MCF 10A (cell line): ENCODE data around the gene MSI1. TPM values are rescaled to one million over a fixed set of nuclear protein-coding genes. Genes with fewer than 3 reads are reported as not detected.

ENCODE experiments used
- BruUV-seq: library from RNA; stranded (reverse); fragments of 400-500 nt; replicated peaks from 2 replicates; lab custom pipeline; 2021; lab: Mats Ljungman, UMichigan
- CTCF ChIA-PET: fragments of 300-600 bp; sonication (Branson Sonifier 250); formaldehyde crosslinking; extraction: SDS; loops from one replicate; lab custom pipeline; 2021; ENCODE audit warnings: antibody characterized with exemption, inconsistent platforms; lab: Yijun Ruan, JAX
- POLR2A ChIA-PET: fragments of 300-600, 350-650 bp; sonication (Branson Sonifier 250); formaldehyde crosslinking; extraction: SDS; loops from one replicate; lab custom pipeline; 2020; ENCODE audit warnings: antibody characterized with exemption, inconsistent platforms; lab: Yijun Ruan, JAX
- DNase-seq: peaks from one replicate; pipeline ENCODE4 v3.0.0-alpha.2; 2018; ENCODE audit not compliant: unreplicated experiment
- H3K27ac Mint-ChIP-seq: one replicate; pipeline ENCODE4 v1.8.0; 2022; ENCODE audit warnings: mild to moderate bottlenecking, low read depth, mixed read lengths; ENCODE audit not compliant: unreplicated experiment
- H3K27me3 Mint-ChIP-seq: one replicate; pipeline ENCODE4 v1.8.0; 2022; ENCODE audit warnings: mixed read lengths; ENCODE audit not compliant: insufficient read depth, unreplicated experiment
- H3K36me3 Mint-ChIP-seq: one replicate; pipeline ENCODE4 v1.8.0; 2022; ENCODE audit warnings: mild to moderate bottlenecking, moderate library complexity, mixed read lengths; ENCODE audit not compliant: insufficient read depth, unreplicated experiment
- H3K4me1 Mint-ChIP-seq: one replicate; pipeline ENCODE4 v1.8.0; 2022; ENCODE audit warnings: mixed read lengths; ENCODE audit not compliant: insufficient read depth, unreplicated experiment
- H3K4me3 Mint-ChIP-seq: one replicate; pipeline ENCODE4 v1.8.0; 2022; ENCODE audit warnings: mild to moderate bottlenecking, moderate library complexity, mixed read lengths; ENCODE audit not compliant: unreplicated experiment
- H3K9me3 Mint-ChIP-seq: one replicate; pipeline ENCODE4 v1.8.0; 2022; ENCODE audit warnings: mixed read lengths; ENCODE audit not compliant: unreplicated experiment
- intact Hi-C: fragments of 100-400 bp; cut with micrococcal nuclease; formaldehyde crosslinking; loops from 2 replicates; pipeline ENCODE4 v1.14.1; 2022
- total RNA-seq: library from RNA; stranded (reverse); gene quantifications from 2 replicates; pipeline ENCODE4 v1.2.3, GENCODE V29; 2022
- TF ChIP-seq, protein P1 (sequence below): fragments of 200-600 bp; IDR thresholded peaks from one replicate; pipeline ENCODE4 v1.8.0; 2022; ENCODE audit warnings: antibody characterized with exemption, mild to moderate bottlenecking; ENCODE audit not compliant: unreplicated experiment

Gene MSI1
- total RNA-seq, 1 experiment from 2014 or later, result not detected

DNA sequence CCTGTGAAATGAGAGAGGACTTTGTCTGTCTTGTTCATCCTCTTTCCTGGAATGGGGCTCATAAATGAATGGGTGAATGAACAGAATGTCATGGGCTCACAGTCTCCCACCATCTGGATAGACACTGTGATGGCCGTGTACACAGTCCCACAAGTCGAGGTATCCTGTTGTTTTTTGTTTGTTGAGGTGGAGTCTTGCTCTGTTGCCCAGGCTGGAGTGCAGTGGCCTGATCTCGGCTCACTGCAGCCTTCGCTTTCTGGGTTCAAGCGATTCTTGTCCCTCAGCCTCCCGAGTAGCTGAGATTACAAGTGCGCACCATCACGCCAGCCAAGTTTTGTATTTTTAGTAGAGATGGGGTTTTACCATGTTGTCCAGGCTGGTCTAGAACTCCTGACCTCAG lies 25.3 kb downstream of the MSI1 start:
- no TSS peak for BruUV-seq
- no peaks in the 10 kb centered on the region for H3K4me1 Mint-ChIP-seq
- H3K4me3 Mint-ChIP-seq, result no peak overlapping the region
- no peak overlapping the region for H3K27ac Mint-ChIP-seq
- H3K36me3 Mint-ChIP-seq, result no peaks in the 10 kb centered on the region
- CTCF ChIA-PET, result no interaction called here
- peaks cover under 1% of the 10 kb centered on the region for H3K27me3 Mint-ChIP-seq
- DNase-seq, result no peak
- intact Hi-C loops, result no loop called here
- TF ChIP-seq, protein P1, sequence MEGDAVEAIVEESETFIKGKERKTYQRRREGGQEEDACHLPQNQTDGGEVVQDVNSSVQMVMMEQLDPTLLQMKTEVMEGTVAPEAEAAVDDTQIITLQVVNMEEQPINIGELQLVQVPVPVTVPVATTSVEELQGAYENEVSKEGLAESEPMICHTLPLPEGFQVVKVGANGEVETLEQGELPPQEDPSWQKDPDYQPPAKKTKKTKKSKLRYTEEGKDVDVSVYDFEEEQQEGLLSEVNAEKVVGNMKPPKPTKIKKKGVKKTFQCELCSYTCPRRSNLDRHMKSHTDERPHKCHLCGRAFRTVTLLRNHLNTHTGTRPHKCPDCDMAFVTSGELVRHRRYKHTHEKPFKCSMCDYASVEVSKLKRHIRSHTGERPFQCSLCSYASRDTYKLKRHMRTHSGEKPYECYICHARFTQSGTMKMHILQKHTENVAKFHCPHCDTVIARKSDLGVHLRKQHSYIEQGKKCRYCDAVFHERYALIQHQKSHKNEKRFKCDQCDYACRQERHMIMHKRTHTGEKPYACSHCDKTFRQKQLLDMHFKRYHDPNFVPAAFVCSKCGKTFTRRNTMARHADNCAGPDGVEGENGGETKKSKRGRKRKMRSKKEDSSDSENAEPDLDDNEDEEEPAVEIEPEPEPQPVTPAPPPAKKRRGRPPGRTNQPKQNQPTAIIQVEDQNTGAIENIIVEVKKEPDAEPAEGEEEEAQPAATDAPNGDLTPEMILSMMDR, result no peak
- no peaks in the 10 kb centered on the region for H3K9me3 Mint-ChIP-seq
- POLR2A ChIA-PET, result interaction anchor here (1.4 kb wide), 1 partner anchor 21 kb away, joined by 4 read pairs; no protein-coding TSS in a partner anchor

DNA sequence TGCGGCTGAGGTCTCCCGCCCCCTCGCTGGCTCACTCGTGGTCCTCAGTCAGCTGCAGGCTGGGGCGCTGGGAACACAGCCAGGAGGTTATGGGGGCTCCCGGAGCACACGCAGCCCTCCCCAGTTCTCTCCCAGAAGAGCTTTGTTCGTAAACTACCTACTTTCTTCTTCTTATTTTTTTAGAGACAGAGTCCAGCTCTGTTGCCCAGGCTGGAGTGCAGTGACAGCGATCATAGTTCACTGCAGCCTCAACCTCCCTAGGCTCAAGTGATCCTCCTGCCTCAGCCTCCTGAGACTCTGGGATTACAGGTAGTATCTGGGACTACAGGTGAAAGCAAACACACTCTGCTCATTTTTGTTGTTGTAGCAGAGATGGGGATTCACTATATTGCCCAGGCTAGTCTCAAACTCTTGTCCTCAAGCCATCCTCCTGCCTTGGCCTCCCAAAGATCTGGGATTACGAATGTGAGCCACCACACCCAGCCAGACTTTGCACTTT lies 25.9 kb downstream of the MSI1 start:
- Mint-ChIP-seq H3K36me3 (no peaks in the 10 kb centered on the region), H3K4me3 (no peak overlapping the region), H3K27me3 (peaks cover 6% of the 10 kb centered on the region), H3K4me1 (no peaks in the 10 kb centered on the region), H3K9me3 (no peaks in the 10 kb centered on the region), H3K27ac (no peak overlapping the region)
- no peak for DNase-seq
- intact Hi-C loops, result no loop called here
- ChIA-PET POLR2A (no interaction called here), CTCF (no interaction called here)
- BruUV-seq, result no TSS peak
- TF ChIP-seq, protein P1, result no peak

DNA sequence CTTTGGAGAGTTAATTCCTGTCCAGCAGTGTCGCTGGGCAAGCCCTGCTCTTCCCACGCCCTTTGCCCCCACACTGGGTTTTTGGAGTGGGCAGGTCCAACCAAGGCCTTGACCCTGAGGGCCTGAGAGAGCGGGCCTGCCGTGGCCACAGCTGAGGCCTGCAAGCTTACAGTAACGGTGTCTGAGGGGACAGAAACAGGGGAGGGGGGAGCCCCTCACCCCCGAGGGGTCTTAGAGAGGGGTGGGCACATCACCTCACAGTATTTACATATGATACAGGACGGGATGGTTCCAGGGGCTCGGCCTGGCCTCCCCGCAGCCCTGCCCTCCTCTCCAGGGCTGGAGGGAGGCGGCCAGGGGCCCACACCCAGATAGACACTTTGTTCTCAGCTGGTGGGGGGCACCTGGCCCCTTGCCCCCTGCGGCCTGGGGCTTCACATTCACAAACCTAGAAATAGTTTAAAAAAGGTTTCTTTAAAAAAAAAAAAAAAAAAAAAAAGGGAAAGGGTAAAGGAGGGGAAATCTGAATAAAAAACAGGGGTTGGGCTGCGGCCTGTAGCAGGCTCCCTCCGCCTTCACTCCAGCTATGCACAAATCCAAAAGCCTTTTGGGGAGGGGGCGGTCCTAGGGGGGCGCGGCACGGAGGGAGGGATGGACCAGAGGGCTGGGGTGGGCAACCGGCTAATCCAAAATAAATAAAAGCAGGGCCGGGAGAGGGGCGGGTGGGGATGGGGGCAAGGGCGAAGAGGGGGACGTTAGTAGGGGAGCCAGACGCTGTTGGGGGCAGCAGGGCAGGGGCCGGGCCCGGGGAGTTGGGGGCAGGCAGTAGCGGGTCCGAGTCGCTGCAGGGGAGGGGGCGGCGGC lies 26.6 kb downstream of the MSI1 start:
- TF ChIP-seq, protein P1, result no peak
- no peak for DNase-seq
- H3K9me3 Mint-ChIP-seq, result peaks cover 6% of the 10 kb centered on the region
- POLR2A ChIA-PET, result no interaction called here
- no peaks in the 10 kb centered on the region for H3K4me1 Mint-ChIP-seq
- no TSS peak for BruUV-seq
- H3K36me3 Mint-ChIP-seq, result no peaks in the 10 kb centered on the region
- H3K27ac Mint-ChIP-seq, result no peak overlapping the region
- H3K4me3 Mint-ChIP-seq, result no peak overlapping the region
- H3K27me3 Mint-ChIP-seq, result peaks cover 12% of the 10 kb centered on the region
- intact Hi-C loops, result no loop called here
- CTCF ChIA-PET, result no interaction called here

DNA sequence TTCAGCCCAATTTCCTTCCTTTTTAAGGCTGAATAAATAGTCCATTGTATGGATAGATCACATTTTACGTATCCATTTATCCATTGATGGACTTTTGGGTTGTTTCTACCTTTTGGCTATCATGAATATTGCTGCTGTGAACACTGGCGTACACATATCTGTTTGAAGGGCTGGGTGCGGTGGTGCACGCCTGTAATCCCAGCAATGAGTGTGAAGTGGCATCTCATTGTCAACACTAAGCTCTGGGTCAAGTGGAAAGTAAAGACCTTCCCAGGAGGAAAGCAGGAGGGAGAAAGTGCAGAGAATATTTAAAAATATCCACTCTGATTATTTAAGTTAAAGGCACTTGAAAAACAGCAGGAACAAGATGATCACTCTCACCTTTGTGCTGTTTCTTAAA lies 29.7 kb downstream of the MSI1 start:
- H3K27me3 Mint-ChIP-seq, result peaks cover 12% of the 10 kb centered on the region
- H3K36me3 Mint-ChIP-seq, result no peaks in the 10 kb centered on the region
- ChIA-PET POLR2A (interaction anchor here (1.0 to 1.1 kb wide), 2 partner anchors 9 to 10 kb away, joined by 3 read pairs; no protein-coding TSS in a partner anchor), CTCF (interaction anchor here (0.6 to 1.6 kb wide), 2 partner anchors 18 to 95 kb away, joined by 5 read pairs; no protein-coding TSS in a partner anchor)
- BruUV-seq, result no TSS peak
- peaks cover 8% of the 10 kb centered on the region for H3K9me3 Mint-ChIP-seq
- intact Hi-C loops, result no loop called here
- no peak overlapping the region for H3K4me3 Mint-ChIP-seq
- TF ChIP-seq, protein P1, result no peak
- DNase-seq, result no peak
- H3K4me1 Mint-ChIP-seq, result no peaks in the 10 kb centered on the region
- no peak overlapping the region for H3K27ac Mint-ChIP-seq
